GM19240 (cell line): ENCODE measurements around the gene PKP4.

Source experiments
- DNase-seq: peaks from one replicate; pipeline ENCODE4 v3.0.0; 2011; ENCODE audit warnings: low spot score; ENCODE audit not compliant: insufficient read length

Gene PKP4

DNA sequence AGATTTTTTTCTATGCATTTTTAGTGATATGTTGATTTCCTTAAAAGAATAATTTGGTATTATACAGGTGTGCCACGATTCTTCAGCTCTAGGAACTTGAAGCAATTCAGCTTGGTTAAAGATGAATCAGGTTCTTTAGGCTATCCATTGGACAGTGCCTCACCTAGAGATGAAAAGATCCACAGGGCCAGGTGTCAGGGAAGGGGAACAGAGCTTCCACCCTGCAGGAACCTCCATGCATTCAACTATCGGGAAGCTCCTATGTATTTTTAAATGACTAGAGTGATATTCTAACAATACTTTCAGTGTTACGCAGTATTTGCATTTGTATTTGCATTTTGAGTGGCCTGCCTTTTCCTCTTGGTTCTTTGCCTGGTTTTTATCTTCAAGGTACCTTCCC, 40.2 kb downstream of the PKP4 start:
- DNase-seq = no peak

DNA sequence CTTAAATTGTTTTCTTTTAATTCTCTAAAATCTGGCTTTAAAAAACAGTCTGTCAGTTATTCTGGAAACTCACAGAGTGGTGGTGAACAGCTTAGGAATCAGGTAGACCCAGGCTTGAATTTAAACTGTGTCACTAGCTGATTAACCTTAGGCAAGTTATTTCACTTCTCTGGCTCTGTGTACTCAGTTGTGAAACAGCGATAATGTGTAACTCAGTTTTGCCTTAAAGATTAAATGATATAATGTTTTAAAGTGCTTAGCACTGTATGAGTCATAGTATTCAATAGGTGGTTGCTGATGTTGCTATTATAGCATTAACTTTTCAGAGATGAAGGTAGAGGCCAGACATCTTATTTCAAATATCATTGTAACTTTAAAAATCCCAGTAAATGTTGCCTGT, 40.7 kb downstream of the PKP4 start:
- DNase-seq = no peak

GRCh38 chr2:158498043-158498748, 41.4 kb downstream of the PKP4 start:
- no peak for DNase-seq

DNA sequence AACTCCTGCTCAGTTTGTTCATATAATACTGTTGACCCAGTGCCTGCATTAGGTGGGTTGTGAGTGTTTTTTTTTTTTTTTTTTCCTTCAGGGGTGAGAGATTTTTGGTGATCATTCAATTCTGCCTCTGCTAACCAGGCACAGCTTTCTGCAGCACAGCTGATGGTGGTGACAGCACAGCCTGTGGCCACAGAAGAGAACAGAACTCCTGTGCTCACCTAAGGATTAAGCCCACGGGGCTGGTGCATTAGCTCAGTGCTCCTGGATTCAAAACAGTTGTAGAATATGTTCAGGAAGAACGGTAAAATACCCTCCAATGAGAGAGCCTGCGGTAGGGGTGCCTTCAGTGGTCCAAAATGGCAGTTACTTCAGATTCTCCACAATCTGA, 42.0 kb downstream of the PKP4 start:
- no peak for DNase-seq

DNA sequence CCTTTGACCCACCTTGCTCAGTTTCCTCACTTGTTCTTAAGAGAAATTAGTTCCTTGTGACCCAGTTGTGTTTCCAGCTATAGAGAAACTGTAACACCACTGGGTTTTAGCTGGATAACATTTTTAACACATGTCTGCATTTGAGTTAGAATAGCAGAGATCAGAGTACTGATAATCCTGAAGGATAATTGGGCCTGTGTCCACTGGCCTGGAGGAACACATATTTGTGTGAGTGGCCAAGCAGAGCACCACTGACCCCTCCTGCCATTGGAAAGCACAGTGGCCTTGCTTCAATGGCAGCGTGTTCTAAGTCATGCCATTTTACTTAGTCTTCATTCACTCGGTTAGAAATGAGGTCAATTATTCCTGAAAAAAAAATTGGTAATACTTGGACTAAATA, 42.6 kb downstream of the PKP4 start:
- DNase-seq = no peak

GRCh38 chr2:158500333-158500732, 43.6 kb downstream of the PKP4 start:
- no peak for DNase-seq

DNA sequence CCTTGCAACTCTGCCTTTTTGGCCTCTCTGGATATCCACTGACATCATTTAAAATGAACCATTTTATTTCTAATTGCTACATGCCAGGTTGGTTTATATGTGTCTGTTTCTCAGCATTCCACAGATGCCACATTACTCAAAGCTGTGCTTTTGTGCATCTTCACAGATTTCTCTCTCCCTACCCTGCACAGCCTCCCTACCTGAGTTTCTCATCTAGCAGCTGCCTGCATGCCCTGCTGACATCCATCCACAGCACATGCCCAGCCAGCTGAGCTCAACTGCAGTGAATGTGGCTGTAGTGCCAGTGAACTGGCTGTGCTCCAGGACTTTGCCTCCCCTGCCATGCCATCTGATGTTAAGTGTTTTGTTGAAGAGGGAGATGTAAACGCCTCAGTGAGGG, 44.5 kb downstream of the PKP4 start:
- DNase-seq = no peak

DNA sequence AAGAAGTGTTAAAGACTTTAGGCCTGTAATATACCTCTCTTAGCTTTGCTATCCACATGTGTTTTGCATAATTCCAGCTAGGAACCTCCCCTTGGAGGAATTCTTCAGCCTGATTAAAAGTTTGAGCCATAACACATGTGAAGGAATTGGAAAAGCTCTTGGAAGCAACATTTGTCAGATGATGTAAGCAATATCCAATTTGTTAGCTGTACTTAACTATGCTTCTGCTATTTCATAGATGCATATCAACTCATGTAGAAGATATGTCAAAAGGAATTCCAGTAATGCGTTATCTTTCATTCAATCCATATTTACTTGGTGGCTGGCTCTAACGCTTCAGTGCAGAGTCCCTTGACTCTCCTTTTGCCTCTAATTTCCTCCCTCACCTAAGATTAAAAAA, 46.2 kb downstream of the PKP4 start:
- DNase-seq = no peak

DNA sequence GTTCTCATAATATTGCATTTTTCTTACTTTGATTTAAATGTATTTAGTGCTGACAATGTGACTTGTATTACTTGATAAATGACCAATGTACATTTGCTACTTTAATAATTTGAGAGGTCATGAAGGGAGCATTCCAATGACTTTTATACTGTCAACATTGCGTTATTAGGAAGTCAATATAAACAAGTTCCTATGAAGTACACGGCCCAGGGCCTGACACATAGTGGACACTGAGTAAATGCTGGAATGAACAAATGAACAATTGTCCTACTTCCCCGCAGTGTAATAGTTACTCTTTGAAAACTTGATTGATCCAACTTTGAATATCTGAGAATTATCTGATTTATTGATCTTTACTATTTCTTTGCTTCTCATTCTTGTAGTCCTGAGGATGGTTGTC, 47.3 kb downstream of the PKP4 start:
- no peak for DNase-seq

DNA sequence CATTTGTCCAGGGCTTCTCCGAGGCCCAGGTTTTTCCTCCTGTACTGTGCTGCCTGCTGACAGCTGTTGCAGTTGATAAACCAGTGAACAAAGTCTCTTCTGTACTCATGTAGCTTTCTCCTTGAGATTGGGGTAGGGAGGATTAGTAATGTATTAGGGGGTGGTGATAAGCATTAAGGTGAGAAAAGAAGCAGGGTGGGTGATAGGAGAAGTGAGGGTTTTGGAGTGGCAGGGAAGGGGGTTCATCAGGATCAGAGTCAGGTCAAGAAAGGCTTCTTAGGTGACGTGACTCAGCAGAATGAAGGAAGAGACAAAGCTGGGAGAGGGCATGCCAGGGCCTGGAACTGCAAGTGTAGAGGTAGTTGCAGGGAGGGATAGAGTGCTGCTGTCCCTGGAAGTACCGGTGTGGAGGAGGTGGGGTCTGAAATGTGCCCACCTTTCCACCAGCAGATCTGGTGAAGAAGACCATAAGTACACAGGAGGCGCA, 48.7 kb downstream of the PKP4 start:
- no peak for DNase-seq

DNA sequence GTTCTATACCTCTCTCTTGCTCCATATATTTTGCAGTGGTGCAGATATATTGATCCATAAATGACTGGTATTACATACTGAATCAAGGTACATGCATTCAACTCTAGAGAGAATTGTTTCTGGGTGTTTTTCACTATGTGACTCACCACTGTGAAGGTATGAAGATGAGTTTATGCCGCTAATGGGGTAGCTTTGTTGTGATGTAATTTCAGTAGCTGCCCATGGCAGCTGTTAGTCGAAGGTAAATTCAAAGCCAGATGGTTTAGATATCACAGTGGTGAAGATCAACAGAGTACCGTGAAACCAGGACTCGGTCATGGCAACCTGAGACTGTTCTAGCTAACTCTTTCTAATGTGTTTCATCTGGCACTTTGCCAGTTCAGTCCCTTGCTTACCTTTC, 50.4 kb downstream of the PKP4 start:
- no peak for DNase-seq

DNA sequence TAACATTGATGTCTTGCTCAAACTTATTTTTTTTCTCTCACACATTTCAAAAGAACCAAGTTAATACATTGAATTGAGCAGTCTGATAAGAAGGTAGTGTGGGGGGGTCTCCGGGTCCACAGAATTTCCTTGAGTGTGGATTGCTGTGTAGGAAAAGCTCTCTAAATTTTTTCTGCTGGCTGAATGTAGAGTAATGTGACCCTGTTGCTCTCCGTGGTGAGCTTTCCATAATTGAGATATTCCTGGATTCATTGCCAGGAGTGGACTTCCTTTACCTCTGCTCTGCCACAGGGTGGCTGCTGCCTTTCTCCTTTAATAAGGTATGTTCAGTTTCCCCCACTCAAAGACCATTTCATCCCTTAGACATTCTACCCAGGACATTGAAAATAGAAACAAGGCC, 50.9 kb downstream of the PKP4 start:
- DNase-seq = no peak

GRCh38 chr2:158509928-158510797, 53.4 kb downstream of the PKP4 start:
- DNase-seq = no peak

DNA sequence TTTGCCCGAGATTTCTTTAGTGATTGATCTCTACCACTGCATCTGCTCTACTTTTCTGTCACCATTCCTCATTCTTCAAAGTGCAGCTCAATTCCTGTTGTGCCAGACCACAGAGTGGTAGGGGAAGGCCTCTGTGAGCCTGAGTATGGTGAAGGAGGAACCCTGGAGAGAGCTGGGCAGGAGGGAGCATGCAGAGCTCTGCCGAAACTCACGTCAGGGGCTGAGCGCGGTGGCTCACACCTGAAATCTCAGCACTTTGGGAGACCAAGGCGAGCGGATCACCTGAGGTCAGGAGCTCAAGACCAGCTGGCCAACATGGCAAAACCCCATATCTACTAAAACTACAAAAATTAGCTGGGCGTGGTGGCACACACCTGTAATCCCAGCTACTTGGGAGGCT, 54.1 kb downstream of the PKP4 start:
- no peak for DNase-seq

- no peak for DNase-seq
These were observed 55.0 kb downstream of the PKP4 start for GRCh38 chr2:158511706-158512105.

DNA sequence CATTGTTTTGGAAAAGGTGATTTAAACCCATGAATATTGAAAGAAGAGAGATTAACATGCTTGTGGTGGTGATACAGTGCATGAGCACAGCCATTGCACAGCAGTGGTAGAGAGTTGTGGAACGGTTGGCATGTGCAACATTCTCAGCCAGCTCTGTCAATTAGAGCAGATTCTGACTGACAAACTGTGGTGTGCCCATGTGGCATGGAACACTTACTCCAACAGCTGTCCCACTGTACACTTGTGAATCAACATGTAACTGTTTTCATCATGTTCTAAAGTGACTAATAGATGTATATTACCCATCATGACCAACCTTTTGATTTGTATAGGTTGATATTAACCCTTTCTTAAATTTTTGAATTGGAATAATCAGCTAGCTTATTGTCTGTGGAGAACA, 55.6 kb downstream of the PKP4 start:
- no peak for DNase-seq

DNA sequence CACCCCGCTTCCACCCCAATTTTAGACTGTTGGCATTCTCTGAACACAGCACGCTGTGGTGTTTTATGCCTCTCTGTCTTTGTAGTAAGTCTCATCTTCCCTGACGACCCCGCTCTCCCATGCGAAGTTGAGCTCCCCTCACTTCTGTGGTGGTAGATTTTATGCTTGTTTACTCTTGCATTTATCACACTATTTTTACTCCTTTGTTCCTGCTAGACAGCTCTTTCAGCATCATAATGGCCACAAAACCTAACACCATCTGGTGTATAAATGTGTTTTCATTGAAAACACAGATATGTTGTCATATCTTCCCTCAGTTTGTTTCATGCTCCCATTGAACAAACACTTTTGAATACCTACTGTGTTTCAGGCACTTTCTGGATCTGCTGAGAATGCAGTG, 57.1 kb downstream of the PKP4 start:
- DNase-seq = no peak

GRCh38 chr2:158518084-158518483, 61.3 kb downstream of the PKP4 start:
- DNase-seq = no peak

DNA sequence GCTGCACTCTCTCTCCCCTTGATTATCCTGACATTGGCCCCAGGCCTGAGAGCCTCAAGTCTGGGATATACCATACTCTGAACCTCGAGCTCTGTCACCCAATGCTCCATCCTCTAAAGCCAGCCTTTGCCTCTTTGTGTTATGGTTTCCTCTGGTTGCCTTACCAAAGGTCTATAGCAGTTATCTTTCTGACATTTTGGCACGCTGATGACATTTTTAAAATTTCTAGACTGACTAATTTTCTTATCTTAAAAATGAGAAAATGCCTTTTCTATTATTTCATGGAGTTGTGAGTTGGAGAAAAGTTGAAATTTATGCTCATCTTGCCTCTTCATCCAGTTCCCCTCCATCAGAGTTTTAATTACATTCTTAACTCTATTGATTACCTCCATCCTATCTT, 62.7 kb downstream of the PKP4 start:
- no peak for DNase-seq

DNA sequence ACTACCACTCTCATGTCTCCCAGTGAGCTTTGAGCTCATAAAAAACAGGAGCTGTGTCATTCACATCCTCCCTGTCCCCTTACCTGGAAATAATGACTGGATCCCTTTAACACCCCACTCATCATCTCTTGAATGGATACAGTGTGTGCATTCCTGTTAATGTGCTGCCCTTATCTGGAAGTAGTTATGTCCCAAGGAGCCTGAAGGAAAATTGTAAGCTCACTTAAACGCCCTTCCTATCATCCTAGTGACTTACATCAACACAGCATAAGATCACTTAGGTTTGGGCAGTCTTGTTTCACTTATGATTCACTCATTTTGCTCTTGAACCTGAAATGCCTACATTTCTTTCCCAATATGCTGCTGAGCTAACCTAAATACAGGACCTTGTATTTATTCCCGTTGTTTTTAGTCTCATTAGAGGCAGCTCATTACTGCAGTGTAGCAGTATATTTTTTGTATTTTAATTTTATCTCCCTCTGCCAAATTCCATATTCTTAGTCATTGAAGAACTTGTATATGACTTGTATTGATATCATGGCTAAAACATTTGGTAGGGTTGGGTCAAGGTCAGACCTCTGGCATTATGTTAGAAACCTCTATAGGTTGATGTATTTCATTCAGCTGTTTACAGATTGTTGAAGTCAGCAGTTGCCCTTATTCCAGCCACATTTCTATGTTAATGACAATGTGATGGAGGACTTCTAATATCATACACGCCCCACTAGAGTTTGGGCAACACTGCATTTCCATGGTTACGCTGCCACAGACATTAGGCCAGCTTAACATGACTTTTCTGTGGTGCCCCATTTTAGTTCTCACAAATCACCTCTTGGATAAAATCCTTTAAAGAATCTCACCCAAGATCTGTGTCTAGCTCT, 72.9 kb downstream of the PKP4 start:
- no peak for DNase-seq

GRCh38 chr2:158530829-158531228, 74.1 kb downstream of the PKP4 start:
- no peak for DNase-seq

GRCh38 chr2:158533009-158533408, 76.3 kb downstream of the PKP4 start:
- DNase-seq = no peak
